MM.1S (cell line): Measurements from ENCODE around the gene PPP4R4.

Source experiments
- EZH2 ChIP-seq: fragments of 300-600 bp; sonication (generic); optimal IDR thresholded peaks from 2 replicates; pipeline ENCODE3; 2017; ENCODE audit warnings: low read depth, mild to moderate bottlenecking, antibody characterized with exemption, low read length, mixed read lengths
- TF ChIP-seq, protein P1 (sequence below): fragments of 300-600 bp; sonication (generic); IDR thresholded peaks from 2 replicates; pipeline ENCODE4 v1.5.1; 2016; ENCODE audit warnings: antibody characterized with exemption, low read length, mixed read lengths

DNA sequence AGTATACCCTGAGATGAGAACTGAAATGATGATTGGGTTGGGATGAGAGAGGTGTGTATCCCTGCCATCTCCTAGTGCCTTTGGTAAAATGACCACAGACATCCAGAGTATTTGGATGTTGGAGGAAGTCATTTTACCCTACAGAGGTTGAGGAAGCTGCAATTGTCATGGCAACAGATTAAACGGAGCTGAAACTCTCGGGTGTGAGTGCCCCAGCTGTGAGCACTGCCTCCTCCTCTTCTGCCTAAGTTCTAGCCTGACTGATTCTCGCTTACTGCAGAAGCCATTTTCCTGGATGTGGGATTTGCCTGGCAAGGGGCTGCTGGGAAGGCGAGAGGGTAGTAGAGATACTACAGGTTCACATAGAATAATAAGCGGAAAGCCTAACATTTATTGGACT, 10.3 kb upstream of the PPP4R4 start:
- TF ChIP-seq EZH2: no peak
- TF ChIP-seq, protein P1, sequence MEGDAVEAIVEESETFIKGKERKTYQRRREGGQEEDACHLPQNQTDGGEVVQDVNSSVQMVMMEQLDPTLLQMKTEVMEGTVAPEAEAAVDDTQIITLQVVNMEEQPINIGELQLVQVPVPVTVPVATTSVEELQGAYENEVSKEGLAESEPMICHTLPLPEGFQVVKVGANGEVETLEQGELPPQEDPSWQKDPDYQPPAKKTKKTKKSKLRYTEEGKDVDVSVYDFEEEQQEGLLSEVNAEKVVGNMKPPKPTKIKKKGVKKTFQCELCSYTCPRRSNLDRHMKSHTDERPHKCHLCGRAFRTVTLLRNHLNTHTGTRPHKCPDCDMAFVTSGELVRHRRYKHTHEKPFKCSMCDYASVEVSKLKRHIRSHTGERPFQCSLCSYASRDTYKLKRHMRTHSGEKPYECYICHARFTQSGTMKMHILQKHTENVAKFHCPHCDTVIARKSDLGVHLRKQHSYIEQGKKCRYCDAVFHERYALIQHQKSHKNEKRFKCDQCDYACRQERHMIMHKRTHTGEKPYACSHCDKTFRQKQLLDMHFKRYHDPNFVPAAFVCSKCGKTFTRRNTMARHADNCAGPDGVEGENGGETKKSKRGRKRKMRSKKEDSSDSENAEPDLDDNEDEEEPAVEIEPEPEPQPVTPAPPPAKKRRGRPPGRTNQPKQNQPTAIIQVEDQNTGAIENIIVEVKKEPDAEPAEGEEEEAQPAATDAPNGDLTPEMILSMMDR: no peak
